H9 (cell line): ENCODE results near the gene APOBR. TPM values are rescaled to one million over a fixed set of nuclear protein-coding genes. Genes with fewer than 3 reads are reported as not detected.
A peak's percentile ranks its signal among the peaks of the same experiment; 100 is the strongest.

ENCODE experiments used
- DNase-seq: peaks from one replicate; pipeline ENCODE4 v3.0.0-alpha.2; 2017
- H2AFZ ChIP-seq: one replicate; pipeline ENCODE4 v1.6.1; 2013; ENCODE audit warnings: mild to moderate bottlenecking, low read length, control low read depth, moderate library complexity
- H2AK5ac ChIP-seq: 2 replicates; pipeline ENCODE4 v1.6.1; 2013; ENCODE audit warnings: low read length, control low read depth, mixed read lengths; ENCODE audit not compliant: insufficient read length
- H2BK120ac ChIP-seq: one replicate; pipeline ENCODE4 v1.6.1; 2013; ENCODE audit warnings: low read depth, mild to moderate bottlenecking, low read length, control low read depth, inconsistent platforms; ENCODE audit not compliant: poor library complexity, severe bottlenecking
- H2BK12ac ChIP-seq: 2 replicates; pipeline ENCODE4 v1.6.1; 2013; ENCODE audit warnings: low read length, control low read depth, mixed read lengths, low read depth; ENCODE audit not compliant: insufficient read length
- H2BK15ac ChIP-seq: 2 replicates; pipeline ENCODE4 v1.6.1; 2013; ENCODE audit warnings: low read depth, low read length, control low read depth
- H2BK20ac ChIP-seq: one replicate; pipeline ENCODE4 v1.6.1; 2013; ENCODE audit warnings: low read depth, mild to moderate bottlenecking, low read length, control low read depth, inconsistent platforms; ENCODE audit not compliant: poor library complexity, severe bottlenecking
- H2BK5ac ChIP-seq: 2 replicates; pipeline ENCODE4 v1.6.1; 2013; ENCODE audit warnings: low read length, control low read depth, mixed read lengths; ENCODE audit not compliant: insufficient read length
- H3K14ac ChIP-seq: 2 replicates; pipeline ENCODE4 v1.6.1; 2013; ENCODE audit warnings: low read length, control low read depth; ENCODE audit not compliant: insufficient read depth
- H3K18ac ChIP-seq: 2 replicates; pipeline ENCODE4 v1.6.1; 2013; ENCODE audit warnings: low read depth, mild to moderate bottlenecking, mixed read lengths, low read length, control low read depth; ENCODE audit not compliant: insufficient read length
- H3K23ac ChIP-seq: 2 replicates; pipeline ENCODE4 v1.6.1; 2013; ENCODE audit warnings: low read length, control low read depth, mixed read lengths, low read depth; ENCODE audit not compliant: insufficient read length
- H3K23me2 ChIP-seq: 2 replicates; pipeline ENCODE4 v1.6.1; 2013; ENCODE audit warnings: low read depth, mild to moderate bottlenecking, mixed read lengths, low read length, control low read depth; ENCODE audit not compliant: insufficient read length, poor library complexity, severe bottlenecking
- H3K27ac ChIP-seq: 2 replicates; pipeline ENCODE4 v1.5.1; 2013; ENCODE audit warnings: low read length, control low read depth, mixed read lengths, low read depth; ENCODE audit not compliant: insufficient read length
- H3K27me3 ChIP-seq: 2 replicates; pipeline ENCODE4 v1.6.1; 2013; ENCODE audit warnings: low read length, control low read depth, inconsistent platforms; ENCODE audit not compliant: insufficient read depth
- H3K4ac ChIP-seq: 2 replicates; pipeline ENCODE4 v1.6.1; 2013; ENCODE audit warnings: low read depth, mild to moderate bottlenecking, control low read depth, inconsistent platforms, low read length, moderate library complexity
- H3K4me1 ChIP-seq: 2 replicates; pipeline ENCODE4 v1.6.1; 2013; ENCODE audit warnings: low read length, control low read depth, inconsistent platforms; ENCODE audit not compliant: insufficient read depth
- H3K4me2 ChIP-seq: 2 replicates; pipeline ENCODE4 v1.6.1; 2013; ENCODE audit warnings: low read length, control low read depth, mixed read lengths; ENCODE audit not compliant: insufficient read length, insufficient read depth
- H3K56ac ChIP-seq: 2 replicates; pipeline ENCODE4 v1.6.1; 2013; ENCODE audit warnings: low read depth, mild to moderate bottlenecking, mixed read lengths, low read length, control low read depth; ENCODE audit not compliant: insufficient read length
- H3K79me1 ChIP-seq: 2 replicates; pipeline ENCODE4 v1.6.1; 2013; ENCODE audit warnings: low read depth, mild to moderate bottlenecking, moderate library complexity, low read length, control low read depth, inconsistent platforms; ENCODE audit not compliant: insufficient read depth, poor library complexity, severe bottlenecking
- H3K79me2 ChIP-seq: 2 replicates; pipeline ENCODE4 v1.6.1; 2013; ENCODE audit warnings: low read length, control low read depth, inconsistent platforms; ENCODE audit not compliant: insufficient read depth
- H3K9ac ChIP-seq: 2 replicates; pipeline ENCODE4 v1.6.1; 2013; ENCODE audit warnings: low read length, control low read depth, mixed read lengths; ENCODE audit not compliant: insufficient read length; ENCODE audit errors: extremely low read depth
- H3K9me3 ChIP-seq: one replicate; pipeline ENCODE4 v1.6.1; 2013; ENCODE audit warnings: low read depth, low read length, inconsistent platforms; ENCODE audit not compliant: control insufficient read depth
- H3T11ph ChIP-seq: one replicate; pipeline ENCODE4 v1.6.1; 2013; ENCODE audit warnings: mild to moderate bottlenecking, low read length, control low read depth, inconsistent platforms
- H4K20me1 ChIP-seq: one replicate; pipeline ENCODE4 v1.6.1; 2013; ENCODE audit not compliant: control insufficient read depth, insufficient read length, insufficient read depth
- H4K5ac ChIP-seq: 2 replicates; pipeline ENCODE4 v1.6.1; 2013; ENCODE audit warnings: low read depth, mild to moderate bottlenecking, mixed read lengths, low read length, control low read depth; ENCODE audit not compliant: insufficient read length
- H4K8ac ChIP-seq: replicated peaks from 2 replicates; pipeline ENCODE4 v1.6.1; 2013; ENCODE audit warnings: low read length, control low read depth, mixed read lengths, low read depth; ENCODE audit not compliant: insufficient read length
- H4K91ac ChIP-seq: 2 replicates; pipeline ENCODE4 v1.6.1; 2013; ENCODE audit warnings: low read depth, mild to moderate bottlenecking, moderate library complexity, mixed read lengths, low read length, control low read depth; ENCODE audit not compliant: insufficient read length
- H3K27ac Mint-ChIP-seq, 3 experiments: 2 replicates in 2 of 3; 3 replicates in 1 of 3; pipeline ENCODE4 v1.8.0; 2020 to 2021; ENCODE audit warnings: mixed read lengths in 3 of 3, mild to moderate bottlenecking in 1 of 3, moderate library complexity in 1 of 3
- H3K27me3 Mint-ChIP-seq: 2 replicates; pipeline ENCODE4 v1.8.0; 2021; ENCODE audit warnings: low read depth, mild to moderate bottlenecking, moderate library complexity, mixed read lengths
- H3K36me3 Mint-ChIP-seq, 3 experiments: 2 replicates in 2 of 3; 3 replicates in 1 of 3; pipeline ENCODE4 v1.8.0; 2020 to 2021; ENCODE audit warnings: low read depth in 3 of 3, mixed read lengths in 3 of 3; ENCODE audit not compliant: insufficient read depth in 1 of 3
- H3K4me1 Mint-ChIP-seq, 2 experiments: 2 replicates each; pipeline ENCODE4 v1.8.0; 2020; ENCODE audit warnings: mixed read lengths in 2 of 2
- H3K4me3 Mint-ChIP-seq, 2 experiments: 2 replicates in 1 of 2; 3 replicates in 1 of 2; pipeline ENCODE4 v1.8.0; 2020 to 2021; ENCODE audit warnings: mild to moderate bottlenecking in 2 of 2, mixed read lengths in 2 of 2, moderate library complexity in 1 of 2
- H3K9me3 Mint-ChIP-seq, 2 experiments: 2 replicates in 1 of 2; 3 replicates in 1 of 2; pipeline ENCODE4 v1.8.0; 2020; ENCODE audit warnings: mild to moderate bottlenecking in 2 of 2, mixed read lengths in 2 of 2, moderate library complexity in 1 of 2
- WGBS: extraction: QIAGEN DNeasy Blood & Tissue Kit; methylation state at CpG from one replicate; pipeline ENCODE4 v1.1.7; 2013; ENCODE audit warnings: missing lambda C conversion rate, low lambda C conversion rate, mixed read lengths; ENCODE audit not compliant: insufficient read length; ENCODE audit errors: extremely low coverage; 5-methylcytosine and 5-hydroxymethylcytosine counted together
- total RNA-seq: library from RNA; stranded (reverse); gene quantifications from 2 replicates; pipeline ENCODE4 v1.2.1, GENCODE V29; 2021
- TF ChIP-seq, protein P1 (sequence below): fragments of 200-600 bp; sonication (generic); conservative IDR thresholded peaks from 3 replicates; pipeline ENCODE4 v1.8.0; 2021; ENCODE audit warnings: antibody characterized with exemption, mild to moderate bottlenecking

APOBR gene
- total RNA-seq, 1 experiment from 2014 or later = not detected

GRCh38 chr16:28514246-28514645, 19.8 kb downstream of the APOBR start:
- H3K4ac ChIP-seq = no peak overlapping the region
- no peak overlapping the region for H3K56ac ChIP-seq
- no peak overlapping the region for H2BK5ac ChIP-seq
- no peak overlapping the region for H4K91ac ChIP-seq
- H3K23ac ChIP-seq = no peak overlapping the region
- no CpG with 5 or more reads among the region's 7 CpGs for WGBS
- H2BK12ac ChIP-seq = no peak overlapping the region
- H3K9me3 ChIP-seq = no peaks in the 10 kb centered on the region
- no peaks in the 10 kb centered on the region for H3K4me1 ChIP-seq
- no peaks in the 10 kb centered on the region; the same call in 1 of the 2 replicates for H3K27me3 Mint-ChIP-seq
- H3K9me3 Mint-ChIP-seq = no peaks in the 10 kb centered on the region
- H2BK120ac ChIP-seq = no peak overlapping the region
- H4K5ac ChIP-seq = no peak overlapping the region
- TF ChIP-seq, protein P1, sequence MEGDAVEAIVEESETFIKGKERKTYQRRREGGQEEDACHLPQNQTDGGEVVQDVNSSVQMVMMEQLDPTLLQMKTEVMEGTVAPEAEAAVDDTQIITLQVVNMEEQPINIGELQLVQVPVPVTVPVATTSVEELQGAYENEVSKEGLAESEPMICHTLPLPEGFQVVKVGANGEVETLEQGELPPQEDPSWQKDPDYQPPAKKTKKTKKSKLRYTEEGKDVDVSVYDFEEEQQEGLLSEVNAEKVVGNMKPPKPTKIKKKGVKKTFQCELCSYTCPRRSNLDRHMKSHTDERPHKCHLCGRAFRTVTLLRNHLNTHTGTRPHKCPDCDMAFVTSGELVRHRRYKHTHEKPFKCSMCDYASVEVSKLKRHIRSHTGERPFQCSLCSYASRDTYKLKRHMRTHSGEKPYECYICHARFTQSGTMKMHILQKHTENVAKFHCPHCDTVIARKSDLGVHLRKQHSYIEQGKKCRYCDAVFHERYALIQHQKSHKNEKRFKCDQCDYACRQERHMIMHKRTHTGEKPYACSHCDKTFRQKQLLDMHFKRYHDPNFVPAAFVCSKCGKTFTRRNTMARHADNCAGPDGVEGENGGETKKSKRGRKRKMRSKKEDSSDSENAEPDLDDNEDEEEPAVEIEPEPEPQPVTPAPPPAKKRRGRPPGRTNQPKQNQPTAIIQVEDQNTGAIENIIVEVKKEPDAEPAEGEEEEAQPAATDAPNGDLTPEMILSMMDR = no peak
- peak overlapping the region in 1 of 3 experiments; percentile 87; a peak in 1 of 7 replicates for H3K27ac Mint-ChIP-seq
- H2BK20ac ChIP-seq = no peak overlapping the region
- no peak for DNase-seq
- no peak overlapping the region for H3K4me2 ChIP-seq
- peak overlapping the region; percentile 71; the same call in 1 of the 2 replicates for H3K14ac ChIP-seq
- H4K20me1 ChIP-seq = no peaks in the 10 kb centered on the region
- H3K27ac ChIP-seq = no peak overlapping the region
- no peak overlapping the region for H3K4me3 Mint-ChIP-seq
- H4K8ac ChIP-seq = no peak overlapping the region
- no peak overlapping the region for H2AK5ac ChIP-seq
- no peak overlapping the region for H2AFZ ChIP-seq
- no peaks in the 10 kb centered on the region for H3K23me2 ChIP-seq
- H3K79me2 ChIP-seq = no peaks in the 10 kb centered on the region
- H2BK15ac ChIP-seq = no peak overlapping the region; the same call in 1 of the 2 replicates
- H3K36me3 Mint-ChIP-seq = no peaks in the 10 kb centered on the region
- H3K18ac ChIP-seq = no peak overlapping the region
- H3K9ac ChIP-seq = no peak overlapping the region
- no peaks in the 10 kb centered on the region for H3K4me1 Mint-ChIP-seq
- H3K27me3 ChIP-seq = no peaks in the 10 kb centered on the region
- no peaks in the 10 kb centered on the region for H3K79me1 ChIP-seq
- H3T11ph ChIP-seq = no peak overlapping the region
